Measurements from ENCODE around the gene BAIAP2. TPM values are rescaled to one million over a fixed set of nuclear protein-coding genes. Genes with fewer than 3 reads are reported as not detected.

The BAIAP2 gene
- polyA plus RNA-seq, 6 donors from 2014 or later, result 0.19 to 6.1 (median 0.79) TPM

DNA sequence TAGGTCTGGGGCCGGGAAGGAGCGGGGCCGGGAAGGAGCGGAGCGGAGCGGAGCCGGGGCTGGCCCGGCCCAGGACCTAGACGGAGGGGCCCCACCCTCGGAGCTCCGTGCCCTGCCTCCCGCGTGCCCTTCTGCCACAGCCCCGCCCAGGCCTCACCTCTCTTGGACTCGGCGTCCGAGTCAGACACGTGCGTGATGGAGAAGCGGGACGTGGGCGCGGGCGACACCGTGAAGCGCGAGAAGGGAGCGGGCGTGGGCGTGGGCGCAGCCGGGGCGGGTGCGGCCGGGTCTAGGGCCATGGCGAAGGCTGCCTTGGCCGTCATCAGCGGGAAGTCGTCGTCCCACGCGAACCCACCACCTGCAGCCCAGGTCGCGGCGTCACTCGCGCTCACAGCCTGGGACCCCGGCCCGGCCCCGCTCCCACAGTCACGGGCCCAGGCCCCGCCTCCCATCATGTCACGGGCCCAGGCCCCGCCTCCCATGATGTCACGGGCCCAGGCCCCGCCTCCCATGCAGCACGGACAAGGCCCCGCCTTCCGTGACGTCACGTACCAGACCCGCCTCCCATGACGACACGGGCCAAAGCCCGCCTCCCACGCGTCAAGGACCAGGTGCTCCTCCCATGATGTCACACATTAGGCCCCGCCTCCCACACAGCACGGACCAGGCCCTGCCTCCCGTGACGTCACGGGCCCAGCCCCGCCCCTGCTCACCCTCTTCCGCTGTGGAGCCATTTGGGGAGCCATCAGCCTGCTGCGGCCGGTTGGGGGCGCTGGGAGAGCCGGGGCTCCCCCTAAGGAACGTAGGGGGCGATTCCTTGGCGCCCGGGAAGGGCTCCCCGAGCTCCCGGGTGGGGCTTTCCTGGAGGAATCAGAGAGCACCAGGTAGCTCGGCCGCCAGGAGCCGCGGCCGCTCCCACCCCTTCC lies 84.5 kb downstream of the BAIAP2 start:
- ATAC-seq (ENCODE audit: low read depth in 2 of 2) (peak; percentile 75 to 78), DNase-seq (peak; percentile 72)
- peak overlapping the region in 5 of 8 donors; percentile 29 to 81 (median 67) for H3K4me3 Mint-ChIP-seq
- peaks cover 0 to 18% (median 7%) of the 10 kb centered on the region in 3 donors for H3K27me3 Mint-ChIP-seq
- peak overlapping the region; percentile 37 to 98 (median 88) for H3K27ac Mint-ChIP-seq
- H3K9me3 Mint-ChIP-seq, result no peaks in the 10 kb centered on the region
- no peaks in the 10 kb centered on the region for H3K36me3 Mint-ChIP-seq
- peaks cover 4 to 12% (median 11%) of the 10 kb centered on the region in 3 donors for H3K4me1 Mint-ChIP-seq

DNA sequence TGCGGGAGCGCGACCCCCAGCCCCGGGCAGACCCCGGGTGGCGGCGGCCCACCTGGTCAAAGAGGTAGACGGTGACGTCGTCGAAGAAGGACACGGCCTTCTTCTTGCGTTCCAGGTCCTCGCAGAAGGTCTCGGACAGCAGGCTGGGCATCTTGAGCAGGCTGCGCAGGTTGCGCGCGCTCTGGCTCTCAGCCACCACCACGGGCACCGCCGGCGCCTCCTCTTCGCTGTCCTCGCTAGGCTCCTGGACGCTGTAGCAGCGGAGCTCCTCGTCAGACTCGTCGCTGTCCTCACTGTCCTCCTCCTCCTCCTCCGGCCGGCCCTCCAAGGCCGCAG lies 85.2 kb downstream of the BAIAP2 start:
- no peak overlapping the region for H3K4me3 Mint-ChIP-seq
- H3K36me3 Mint-ChIP-seq, result no peaks in the 10 kb centered on the region
- peak overlapping the region in 1 of 6 donors; percentile 88 for H3K27ac Mint-ChIP-seq
- no peaks in the 10 kb centered on the region for H3K9me3 Mint-ChIP-seq
- peaks cover 0 to 13% (median 7%) of the 10 kb centered on the region in 3 donors for H3K27me3 Mint-ChIP-seq
- ATAC-seq (ENCODE audit: low read depth in 2 of 2) (no peak), DNase-seq (no peak)
- peaks cover 4 to 12% (median 11%) of the 10 kb centered on the region in 3 donors for H3K4me1 Mint-ChIP-seq

DNA sequence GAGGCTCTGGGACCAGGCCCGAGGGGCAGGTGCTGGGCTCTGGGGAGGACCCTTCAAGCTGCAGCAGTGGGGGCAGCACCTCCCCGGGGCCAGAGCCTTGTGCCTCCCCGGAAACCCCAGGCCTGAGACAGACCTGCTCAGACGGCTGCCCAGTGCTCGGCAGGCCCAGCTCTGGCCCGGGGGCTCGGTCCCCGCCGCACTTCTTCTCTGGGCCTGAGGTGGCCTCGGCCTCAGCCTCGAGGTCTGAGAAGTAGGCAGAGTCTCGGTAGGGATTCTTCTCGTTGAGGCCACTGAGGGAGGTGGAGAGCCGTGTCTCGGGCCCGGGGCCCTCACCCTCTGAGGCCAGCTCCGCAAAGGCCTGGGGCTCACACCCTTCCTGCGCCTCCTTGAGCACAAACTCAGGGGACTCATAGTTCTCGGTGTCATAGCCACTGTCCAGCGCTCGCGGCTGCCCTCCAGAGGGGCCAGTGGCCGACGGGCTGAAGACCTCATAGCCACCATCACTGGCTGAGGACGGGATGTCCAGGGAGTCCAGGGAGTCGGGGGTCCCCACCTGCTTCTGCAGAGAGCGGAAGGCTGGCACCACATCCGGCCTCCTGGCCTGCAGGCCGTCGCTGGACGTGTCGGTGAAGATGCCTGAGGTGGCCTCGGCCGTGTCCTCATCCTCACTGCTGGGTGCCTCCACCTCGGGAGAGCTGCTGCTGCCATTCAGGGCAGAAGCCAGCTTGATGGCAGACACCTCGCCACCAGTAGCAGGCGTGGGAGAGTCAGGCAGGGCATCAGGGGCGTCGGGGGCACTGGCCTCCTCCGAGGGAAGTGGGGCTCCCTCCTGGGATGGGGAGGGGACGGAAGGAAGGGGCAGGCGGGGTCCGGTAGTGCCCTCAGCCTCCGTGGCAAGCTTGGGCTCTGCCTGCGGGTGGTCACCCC lies 86.0 kb downstream of the BAIAP2 start:
- Mint-ChIP-seq H3K9me3 (no peaks in the 10 kb centered on the region), H3K27ac (peak overlapping the region in 1 of 6 donors; percentile 70), H3K4me3 (no peak overlapping the region), H3K27me3 (peaks cover 0 to 10% (median 7%) of the 10 kb centered on the region in 3 donors), H3K36me3 (no peaks in the 10 kb centered on the region), H3K4me1 (peaks cover 4 to 12% (median 11%) of the 10 kb centered on the region in 3 donors)
- ATAC-seq (ENCODE audit: low read depth in 2 of 2), result no peak
- DNase-seq, result no peak

DNA sequence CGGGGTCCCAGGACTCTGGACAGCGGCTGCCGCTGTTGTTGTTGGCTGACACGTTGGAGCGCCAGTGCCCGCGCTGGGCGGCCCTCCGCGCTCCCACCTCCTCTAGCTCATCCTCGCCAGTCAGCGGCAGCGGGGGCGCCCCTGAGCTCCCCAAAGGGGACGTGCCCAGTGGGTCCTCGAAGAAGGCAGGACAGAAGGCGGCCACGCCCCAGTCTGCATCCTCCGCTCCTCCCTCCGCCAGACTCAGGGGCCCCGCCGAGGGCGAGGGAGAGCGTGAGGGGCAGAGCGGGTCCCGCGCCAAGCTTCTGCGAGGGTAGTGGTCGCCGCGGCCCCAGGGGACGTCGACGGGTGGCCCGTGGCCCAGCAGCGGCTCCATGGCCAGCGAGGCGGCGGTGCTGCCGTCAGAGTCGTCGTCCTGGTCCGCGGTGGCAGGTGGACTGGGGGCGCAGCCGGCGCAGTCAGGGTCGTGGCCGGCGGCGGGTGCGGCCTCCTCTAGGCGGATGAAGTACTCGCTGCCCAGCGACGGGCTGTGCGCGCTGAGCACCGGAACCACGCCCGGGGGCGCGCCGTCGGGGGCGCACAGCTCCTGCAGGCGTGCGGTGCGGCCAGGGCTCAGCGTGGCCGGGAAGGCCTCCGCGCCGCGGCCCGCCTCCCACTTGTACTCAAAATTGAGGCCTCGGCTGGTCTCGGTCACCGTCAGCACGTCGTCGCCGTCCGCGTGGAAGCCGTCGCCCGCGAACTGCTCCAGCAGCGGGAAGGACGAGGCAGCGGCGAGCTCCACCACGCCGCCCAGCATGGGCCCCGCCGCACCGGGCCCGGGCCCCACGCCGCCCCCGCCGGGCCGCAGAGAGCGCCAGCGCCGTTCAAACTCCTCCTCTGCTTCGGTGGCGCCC lies 87.1 kb downstream of the BAIAP2 start:
- peaks cover 0 to 7% (median 6%) of the 10 kb centered on the region in 3 donors for H3K27me3 Mint-ChIP-seq
- no peak overlapping the region for H3K4me3 Mint-ChIP-seq
- ATAC-seq (ENCODE audit: low read depth in 2 of 2) (no peak), DNase-seq (no peak)
- H3K27ac Mint-ChIP-seq, result no peak overlapping the region
- H3K36me3 Mint-ChIP-seq, result no peaks in the 10 kb centered on the region
- H3K4me1 Mint-ChIP-seq, result peaks cover 4 to 12% (median 11%) of the 10 kb centered on the region in 3 donors
- H3K9me3 Mint-ChIP-seq, result no peaks in the 10 kb centered on the region

DNA sequence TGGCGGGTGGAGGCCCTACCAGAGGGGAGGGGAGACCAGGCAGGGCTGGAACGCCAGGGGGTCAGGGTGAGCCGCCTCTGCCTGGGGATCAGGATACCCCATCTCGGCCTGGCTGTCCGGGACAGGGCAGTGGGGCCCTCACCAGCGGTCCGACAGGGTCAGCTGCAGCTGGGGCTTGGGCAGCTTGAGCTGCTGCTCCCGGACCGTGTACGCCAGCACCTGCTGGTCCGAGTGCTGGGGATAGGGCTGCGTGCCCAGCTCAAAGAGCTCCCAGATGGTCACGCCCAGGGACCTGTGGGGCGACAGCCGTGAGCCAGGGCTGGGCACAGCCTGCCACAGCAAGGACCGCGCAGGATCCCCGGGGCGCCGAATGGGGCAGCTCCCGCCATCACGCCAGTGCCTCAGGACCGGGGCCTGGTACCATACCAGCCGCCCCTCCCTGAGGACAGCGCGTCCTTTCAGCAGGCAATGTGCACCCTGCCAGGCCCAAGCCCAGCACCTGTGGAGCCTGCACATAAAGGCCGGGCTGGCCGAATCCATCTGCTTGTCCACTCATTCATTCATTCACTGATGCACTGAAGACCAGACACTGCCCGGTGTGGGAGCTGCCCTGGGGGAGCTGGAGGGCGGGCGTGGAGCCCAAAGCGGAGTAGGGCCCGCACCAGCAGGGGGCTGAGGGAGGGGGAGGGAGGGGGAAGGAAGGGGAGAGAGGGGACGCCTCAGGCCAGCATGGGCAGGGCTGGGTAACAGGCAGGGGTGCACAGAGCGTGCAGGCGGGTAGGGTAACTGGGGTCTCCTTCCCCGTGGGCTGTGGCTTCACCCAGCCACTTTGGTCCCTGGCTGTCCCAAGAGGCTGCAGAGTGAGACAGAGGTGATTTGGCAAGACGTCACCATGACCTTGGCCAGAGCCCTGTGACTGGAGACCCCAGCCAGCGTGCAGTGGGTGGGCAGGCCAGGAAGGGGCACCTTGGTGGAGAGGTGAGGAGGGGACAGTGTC lies 88.4 kb downstream of the BAIAP2 start:
- ATAC-seq (ENCODE audit: low read depth in 2 of 2) (no peak), DNase-seq (no peak)
- no peak overlapping the region for H3K4me3 Mint-ChIP-seq
- peaks cover 0 to 6% (median 4%) of the 10 kb centered on the region in 3 donors for H3K27me3 Mint-ChIP-seq
- H3K9me3 Mint-ChIP-seq, result no peaks in the 10 kb centered on the region
- H3K27ac Mint-ChIP-seq, result peak overlapping the region in 1 of 6 donors; percentile 44
- peaks cover 4 to 11% (median 11%) of the 10 kb centered on the region in 3 donors for H3K4me1 Mint-ChIP-seq
- H3K36me3 Mint-ChIP-seq, result no peaks in the 10 kb centered on the region

DNA sequence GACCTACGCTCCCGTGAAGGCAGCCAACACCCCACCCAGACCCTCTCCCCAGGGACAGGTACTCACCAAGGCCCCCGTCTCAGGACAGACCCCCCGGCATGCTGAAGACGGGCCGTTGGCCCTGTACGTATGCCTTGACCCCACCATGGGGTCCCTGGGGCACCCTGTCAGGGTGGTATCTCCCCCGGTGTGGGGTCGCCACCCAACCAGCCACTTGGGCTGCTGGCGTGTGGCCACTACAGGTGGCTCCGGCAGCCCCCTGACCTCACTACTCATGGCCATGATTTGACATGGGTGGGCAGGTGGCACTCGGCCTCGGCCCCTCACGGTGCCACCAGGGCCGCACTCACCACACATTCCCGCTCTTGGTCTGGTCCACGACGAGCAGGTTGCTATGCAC lies 89.4 kb downstream of the BAIAP2 start:
- Mint-ChIP-seq H3K27me3 (no peaks in the 10 kb centered on the region), H3K9me3 (no peaks in the 10 kb centered on the region)

DNA sequence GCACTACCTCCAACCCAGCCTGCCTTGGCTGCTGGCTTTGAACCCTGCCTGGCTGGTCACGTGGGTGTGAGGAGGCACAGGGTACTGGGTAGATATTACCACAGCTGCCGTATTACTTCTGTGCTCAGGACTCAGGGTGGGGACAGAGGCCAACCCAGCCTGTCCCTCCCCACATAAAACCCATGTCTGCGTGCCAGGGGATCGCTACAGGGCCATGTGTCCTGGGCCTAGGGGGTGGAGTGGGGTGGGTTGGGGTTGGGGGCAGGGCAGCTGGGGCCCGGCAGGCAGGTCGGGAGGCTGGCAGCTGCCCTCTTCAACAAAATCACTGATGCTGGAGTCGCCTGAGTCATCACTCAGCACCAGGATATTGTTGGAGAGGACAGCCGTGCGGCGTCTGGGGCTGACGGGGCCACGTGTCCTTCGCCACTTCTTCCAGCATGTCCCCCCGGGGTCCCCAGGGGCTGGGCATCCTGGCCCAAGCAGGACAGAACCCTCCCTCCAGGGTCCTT lies 90.7 kb downstream of the BAIAP2 start:
- no peak for DNase-seq
- ATAC-seq (ENCODE audit: low read depth in 2 of 2), result no peak
- H3K27me3 Mint-ChIP-seq, result no peaks in the 10 kb centered on the region
- H3K4me3 Mint-ChIP-seq, result no peak overlapping the region
- no peaks in the 10 kb centered on the region for H3K9me3 Mint-ChIP-seq
- no peaks in the 10 kb centered on the region for H3K4me1 Mint-ChIP-seq
- no peak overlapping the region for H3K27ac Mint-ChIP-seq
- no peaks in the 10 kb centered on the region for H3K36me3 Mint-ChIP-seq

More for the DNA sequence above, 89.4 kb downstream of the BAIAP2 start:
- H3K27ac Mint-ChIP-seq, result no peak overlapping the region
- peaks cover 0 to 5% (median 4%) of the 10 kb centered on the region in 3 donors for H3K4me1 Mint-ChIP-seq
- DNase-seq (no peak), ATAC-seq (ENCODE audit: low read depth in 2 of 2) (no peak)
- no peak overlapping the region for H3K4me3 Mint-ChIP-seq
- no peaks in the 10 kb centered on the region for H3K36me3 Mint-ChIP-seq

DNA sequence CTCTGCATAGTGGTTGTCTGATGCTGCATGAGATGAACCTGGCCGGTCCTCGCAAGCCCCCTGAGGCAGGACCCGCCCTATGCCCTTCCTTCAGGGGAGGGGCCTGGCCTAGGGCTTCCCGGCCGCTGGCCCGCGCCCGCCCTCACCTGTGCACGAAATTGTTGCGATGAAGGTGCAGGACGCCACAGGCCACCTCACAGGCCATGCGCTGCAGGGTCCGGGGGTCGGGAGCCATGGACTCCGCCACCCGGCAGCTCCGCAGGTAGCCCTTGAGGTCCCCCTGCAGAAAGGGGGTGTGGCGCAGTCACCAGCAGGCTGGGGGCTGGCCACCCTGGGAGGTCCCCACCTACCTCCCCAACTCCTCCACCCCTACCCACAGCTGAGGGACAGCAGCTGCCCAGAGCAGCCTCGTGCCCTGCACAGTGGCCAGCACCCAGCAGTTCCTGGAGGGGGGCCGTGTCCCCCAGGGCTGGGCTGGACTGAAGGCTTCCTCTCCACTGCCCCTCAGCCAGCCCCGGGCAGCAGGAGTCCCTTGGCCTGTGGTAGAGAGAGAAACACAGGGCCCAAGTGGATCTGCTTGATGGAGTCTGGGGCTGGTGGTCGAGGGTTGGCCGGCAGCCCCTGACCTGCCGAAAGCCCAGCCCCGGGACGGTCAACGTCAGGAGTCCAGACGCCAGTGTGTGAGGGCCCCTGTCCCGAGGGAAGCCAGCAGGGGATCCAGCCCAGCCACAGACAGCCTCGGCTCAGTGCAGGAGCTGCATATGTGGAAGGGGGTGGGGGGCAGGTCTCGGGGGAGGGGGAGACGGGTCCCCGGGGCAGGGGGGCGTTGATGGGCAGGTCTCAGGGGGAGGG lies 91.6 kb downstream of the BAIAP2 start:
- Mint-ChIP-seq H3K4me1 (no peaks in the 10 kb centered on the region), H3K4me3 (no peak overlapping the region), H3K36me3 (no peaks in the 10 kb centered on the region), H3K27me3 (no peaks in the 10 kb centered on the region), H3K9me3 (no peaks in the 10 kb centered on the region), H3K27ac (peak overlapping the region in 1 of 6 donors; percentile 47)
- ATAC-seq (ENCODE audit: low read depth in 2 of 2) (no peak), DNase-seq (no peak)

DNA sequence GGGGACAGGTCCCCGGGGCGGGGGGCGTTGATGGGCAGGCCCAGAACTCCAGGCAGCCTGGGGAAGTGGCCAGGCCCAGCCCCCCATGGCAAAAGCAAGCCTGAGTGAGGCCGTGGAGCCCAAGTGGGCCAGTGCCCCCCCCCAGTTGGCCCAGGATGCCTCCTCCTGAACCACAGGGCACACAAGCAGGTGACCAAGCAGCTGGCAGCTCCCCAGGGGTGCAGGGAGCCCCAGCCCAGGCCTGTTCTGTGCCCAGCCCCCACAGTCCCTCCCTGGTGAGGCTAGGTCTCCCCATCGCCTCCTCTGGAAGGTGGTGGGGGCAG lies 92.1 kb downstream of the BAIAP2 start:
- no peaks in the 10 kb centered on the region for H3K36me3 Mint-ChIP-seq
- DNase-seq (no peak), ATAC-seq (ENCODE audit: low read depth in 2 of 2) (no peak)
- H3K4me1 Mint-ChIP-seq, result no peaks in the 10 kb centered on the region
- no peaks in the 10 kb centered on the region for H3K9me3 Mint-ChIP-seq
- no peak overlapping the region for H3K27ac Mint-ChIP-seq
- H3K27me3 Mint-ChIP-seq, result no peaks in the 10 kb centered on the region
- H3K4me3 Mint-ChIP-seq, result no peak overlapping the region

DNA sequence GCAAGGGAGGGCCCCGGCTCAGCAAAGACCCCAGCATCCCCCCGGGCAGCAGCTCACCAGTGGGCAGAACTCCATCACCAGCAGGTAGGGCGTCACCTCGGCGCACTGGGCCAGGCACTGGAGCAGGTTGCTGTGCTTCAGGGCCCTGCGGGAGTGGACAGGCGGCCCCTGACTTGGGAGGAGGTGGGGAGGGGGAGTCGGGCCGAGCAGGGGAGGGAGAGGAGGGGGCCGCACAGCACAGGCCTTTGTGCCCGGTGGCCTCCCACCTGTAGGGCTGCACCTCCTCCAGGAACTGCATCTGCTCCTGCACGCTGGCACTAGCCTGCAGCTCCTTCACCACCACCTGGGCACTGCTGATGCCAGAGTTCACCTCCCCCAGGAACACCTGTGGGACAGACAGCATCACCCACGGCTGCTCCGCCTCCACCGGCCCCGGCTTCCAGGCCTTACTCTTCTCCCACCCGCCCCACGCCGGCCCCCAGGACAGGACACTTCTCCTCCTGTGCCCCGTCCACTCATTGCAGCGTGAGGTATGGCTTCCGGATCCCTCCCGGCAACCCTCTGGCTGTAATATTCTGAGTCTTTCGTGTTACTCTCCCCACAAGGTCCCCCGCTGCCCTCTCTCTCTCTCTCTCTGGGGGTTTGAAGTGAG lies 92.7 kb downstream of the BAIAP2 start:
- Mint-ChIP-seq H3K27ac (no peak overlapping the region), H3K27me3 (no peaks in the 10 kb centered on the region), H3K4me1 (no peaks in the 10 kb centered on the region), H3K9me3 (no peaks in the 10 kb centered on the region), H3K36me3 (no peaks in the 10 kb centered on the region), H3K4me3 (no peak overlapping the region)
- ATAC-seq (ENCODE audit: low read depth in 2 of 2), result no peak
- no peak for DNase-seq

DNA sequence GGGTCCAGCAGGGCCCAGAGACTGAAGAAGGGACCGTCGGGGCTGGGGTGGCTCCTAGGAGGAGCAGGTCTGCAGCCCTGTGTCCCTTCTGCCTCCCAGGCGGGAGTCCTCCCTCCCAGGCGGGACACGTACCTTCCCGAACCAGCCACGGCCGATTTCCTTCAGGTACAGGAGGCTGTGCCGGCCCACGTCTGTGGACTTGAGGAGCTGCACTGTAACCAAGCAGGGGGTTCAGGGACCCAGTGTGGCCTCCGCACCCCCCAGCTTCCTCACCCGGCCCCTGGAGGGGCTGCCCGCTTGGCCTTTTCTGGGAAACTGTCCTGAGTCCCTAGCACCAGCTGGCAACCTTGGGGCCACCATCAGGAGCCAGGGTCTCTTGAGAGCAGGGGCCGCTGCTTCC lies 93.4 kb downstream of the BAIAP2 start:
- ATAC-seq (ENCODE audit: low read depth in 2 of 2), result no peak
- Mint-ChIP-seq H3K4me1 (no peaks in the 10 kb centered on the region), H3K36me3 (no peaks in the 10 kb centered on the region), H3K27ac (no peak overlapping the region), H3K27me3 (no peaks in the 10 kb centered on the region), H3K9me3 (no peaks in the 10 kb centered on the region), H3K4me3 (no peak overlapping the region)
- no peak for DNase-seq

Data from naive B cell (primary cell).